CD4-positive, CD25-positive, alpha-beta regulatory T cell (primary cell): ENCODE results near the gene CYBB. TPM values are rescaled to one million over a fixed set of nuclear protein-coding genes. Genes with fewer than 3 reads are reported as not detected.
A peak's percentile ranks its signal among the peaks of the same experiment; 100 is the strongest.

Experiments used
- ATAC-seq, 2 donors: fragments of 150-1000 bp; cut with Tn5 transposase; one replicate each; pipeline ENCODE4 v1.10.0; 2021; ENCODE audit warnings: low read depth in 2 of 2, moderate number of reproducible peaks in 2 of 2, moderate library complexity in 1 of 2
- DNase-seq, 3 donors: peaks; one replicate each; pipeline versions ENCODE4 v3.0.0 to v3.0.0-alpha.2; 2012 to 2022; ENCODE audit warnings: mixed read lengths in 1 of 3
- H3K27ac ChIP-seq: one replicate; pipeline ENCODE4 v1.7.0; 2013; ENCODE audit warnings: mild to moderate bottlenecking, low read length; ENCODE audit not compliant: insufficient read depth, poor library complexity, severe bottlenecking
- H3K27me3 ChIP-seq: one replicate; pipeline ENCODE4 v1.7.0; 2013; ENCODE audit warnings: low read length; ENCODE audit not compliant: control insufficient read depth, insufficient read depth
- H3K36me3 ChIP-seq: one replicate; pipeline ENCODE4 v1.7.0; 2013; ENCODE audit warnings: mild to moderate bottlenecking, low read length, moderate library complexity; ENCODE audit not compliant: control insufficient read depth, insufficient read depth
- H3K4me1 ChIP-seq: 2 replicates; pipeline ENCODE4 v1.7.0; 2013; ENCODE audit warnings: mild to moderate bottlenecking, low read length; ENCODE audit not compliant: insufficient read depth, control insufficient read depth, poor library complexity, severe bottlenecking
- H3K4me3 ChIP-seq: one replicate; pipeline ENCODE4 v1.7.0; 2013; ENCODE audit warnings: low read depth, mild to moderate bottlenecking, low read length, moderate library complexity
- H3K9me3 ChIP-seq, 2 experiments: 1 replicate in 1 of 2; 2 replicates in 1 of 2; pipeline ENCODE4 v1.7.0; 2013; ENCODE audit warnings: low read length in 2 of 2, mild to moderate bottlenecking in 1 of 2, moderate library complexity in 1 of 2; ENCODE audit not compliant: control insufficient read depth in 2 of 2
- H3K27ac Mint-ChIP-seq, 3 donors: one replicate each; pipeline ENCODE4 v1.8.0; 2020 to 2022; ENCODE audit warnings: mild to moderate bottlenecking in 3 of 3, mixed read lengths in 3 of 3, moderate library complexity in 2 of 3
- H3K27me3 Mint-ChIP-seq: one replicate; pipeline ENCODE4 v1.8.0; 2022; ENCODE audit warnings: mild to moderate bottlenecking, mixed read lengths
- H3K36me3 Mint-ChIP-seq: one replicate; pipeline ENCODE4 v1.8.0; 2020; ENCODE audit warnings: mixed read lengths
- H3K4me1 Mint-ChIP-seq, 4 donors: one replicate each; pipeline ENCODE4 v1.8.0; 2020 to 2022; ENCODE audit warnings: mixed read lengths in 4 of 4, mild to moderate bottlenecking in 1 of 4
- H3K4me3 Mint-ChIP-seq, 4 donors: one replicate each; pipeline ENCODE4 v1.8.0; 2020 to 2022; ENCODE audit warnings: mild to moderate bottlenecking in 4 of 4, mixed read lengths in 4 of 4, moderate library complexity in 3 of 4
- H3K9me3 Mint-ChIP-seq, 7 donors: one replicate each; pipeline ENCODE4 v1.8.0; 2020 to 2022; ENCODE audit warnings: mixed read lengths in 7 of 7, mild to moderate bottlenecking in 3 of 7, moderate library complexity in 2 of 7
- polyA plus RNA-seq, 4 donors: library from polyadenylated mRNA; unstranded; fragments of 300-500 nt; fragmentation: Illumina TruSeq; gene quantifications; one replicate each; pipeline ENCODE4 v1.2.3, GENCODE V29; 2021
- total RNA-seq: library from RNA; stranded (reverse); gene quantifications from one replicate; pipeline ENCODE4 v1.2.3, GENCODE V29; 2022

Gene CYBB
- total and polyA plus RNA-seq, 5 donors from 2014 or later, result 0.19 to 1.2 (median 0.43) TPM; not detected in 1

- Mint-ChIP-seq H3K27ac (peak overlapping the region in 1 of 3 donors; percentile 16), H3K27me3 (no peaks in the 10 kb centered on the region), H3K4me3 (peak overlapping the region in 3 of 4 donors; percentile 12 to 53 (median 15)), H3K9me3 (no peaks in the 10 kb centered on the region), H3K36me3 (peaks cover 5% of the 10 kb centered on the region), H3K4me1 (peaks cover 10 to 38% (median 20%) of the 10 kb centered on the region in 4 donors)
- no peak for DNase-seq
- peaks cover 17% of the 10 kb centered on the region for H3K4me1 ChIP-seq
- H3K27ac ChIP-seq, result peak overlapping the region; percentile 51
- no peaks in the 10 kb centered on the region for H3K27me3 ChIP-seq
- peaks cover 4% of the 10 kb centered on the region for H3K36me3 ChIP-seq
- no peaks in the 10 kb centered on the region for H3K9me3 ChIP-seq
- no peak for ATAC-seq
- no peak overlapping the region for H3K4me3 ChIP-seq
Observed at GRCh38 chrX:37844622-37845021, 64.8 kb downstream of the CYBB start.

GRCh38 chrX:37846141-37846540, 66.3 kb downstream of the CYBB start:
- Histone ChIP-seq H3K4me3 (peak overlapping the region; percentile 73), H3K9me3 (no peaks in the 10 kb centered on the region), H3K36me3 (peaks cover 3% of the 10 kb centered on the region), H3K27ac (peak overlapping the region; percentile 88), H3K27me3 (no peaks in the 10 kb centered on the region), H3K4me1 (peaks cover 17% of the 10 kb centered on the region)
- ATAC-seq (peak; percentile 61 to 72), DNase-seq (peak in 2 of 3 donors; percentile 22 to 49)
- Mint-ChIP-seq H3K27me3 (no peaks in the 10 kb centered on the region), H3K4me3 (peak overlapping the region; percentile 84 to 93 (median 90)), H3K36me3 (peaks cover 5% of the 10 kb centered on the region), H3K27ac (peak overlapping the region in 2 of 3 donors; percentile 94 to 98), H3K4me1 (peaks cover 10 to 41% (median 21%) of the 10 kb centered on the region in 4 donors), H3K9me3 (no peaks in the 10 kb centered on the region)

GRCh38 chrX:37846558-37846933, 66.7 kb downstream of the CYBB start:
- H3K4me3 ChIP-seq, result peak overlapping the region; percentile 73
- peaks cover 5% of the 10 kb centered on the region for H3K36me3 Mint-ChIP-seq
- peak overlapping the region in 2 of 3 donors; percentile 94 to 98 for H3K27ac Mint-ChIP-seq
- no peaks in the 10 kb centered on the region for H3K27me3 ChIP-seq
- DNase-seq (peak in 1 of 3 donors; percentile 6), ATAC-seq (peak in 1 of 2 donors; percentile 5)
- H3K27me3 Mint-ChIP-seq, result no peaks in the 10 kb centered on the region
- no peaks in the 10 kb centered on the region for H3K36me3 ChIP-seq
- peak overlapping the region; percentile 88 for H3K27ac ChIP-seq
- H3K4me3 Mint-ChIP-seq, result peak overlapping the region; percentile 84 to 93 (median 90)
- no peaks in the 10 kb centered on the region for H3K9me3 Mint-ChIP-seq
- H3K4me1 ChIP-seq, result peaks cover 17% of the 10 kb centered on the region
- peaks cover 10 to 41% (median 21%) of the 10 kb centered on the region in 4 donors for H3K4me1 Mint-ChIP-seq
- H3K9me3 ChIP-seq, result no peaks in the 10 kb centered on the region

GRCh38 chrX:37846934-37847732, 67.3 kb downstream of the CYBB start, which contains the start of gene DYNLT3:
Gene DYNLT3 (minus strand): TSS chrX:37847571. CDS start chrX:37847510, 61 bp downstream.
- DNase-seq, result peak; percentile 72 to 80 (median 74)
- H3K27me3 Mint-ChIP-seq, result no peaks in the 10 kb centered on the region
- H3K4me3 Mint-ChIP-seq, result peak within 1 kb of the TSS; percentile 88 to 94 (median 92)
- H3K4me3 ChIP-seq, result peak within 1 kb of the TSS; percentile 86
- no peaks in the 10 kb centered on the region for H3K9me3 Mint-ChIP-seq
- peak within 1 kb of the TSS; percentile 93 to 98 (median 96) for H3K27ac Mint-ChIP-seq
- H3K4me1 Mint-ChIP-seq, result peaks cover 10 to 39% (median 20%) of the 10 kb centered on the region in 4 donors
- H3K9me3 ChIP-seq, result no peaks in the 10 kb centered on the region
- peaks cover 17% of the 10 kb centered on the region for H3K4me1 ChIP-seq
- peak within 1 kb of the TSS; percentile 88 for H3K27ac ChIP-seq
- H3K36me3 ChIP-seq, result no peaks in the 10 kb centered on the region
- H3K27me3 ChIP-seq, result no peaks in the 10 kb centered on the region
- ATAC-seq, result peak; percentile 92 to 94
- H3K36me3 Mint-ChIP-seq, result peaks cover 5% of the 10 kb centered on the region

- H3K27ac ChIP-seq, result peak overlapping the region; percentile 88
- Mint-ChIP-seq H3K4me1 (peaks cover 10 to 38% (median 18%) of the 10 kb centered on the region in 4 donors), H3K36me3 (peaks cover 5% of the 10 kb centered on the region), H3K27ac (peak overlapping the region; percentile 93 to 98 (median 96)), H3K27me3 (no peaks in the 10 kb centered on the region), H3K9me3 (no peaks in the 10 kb centered on the region), H3K4me3 (peak overlapping the region; percentile 88 to 94 (median 92))
- ATAC-seq (peak in 1 of 2 donors; percentile 15), DNase-seq (no peak)
- H3K4me3 ChIP-seq, result peak overlapping the region; percentile 86
- H3K27me3 ChIP-seq, result no peaks in the 10 kb centered on the region
- no peaks in the 10 kb centered on the region for H3K9me3 ChIP-seq
- peaks cover 17% of the 10 kb centered on the region for H3K4me1 ChIP-seq
- H3K36me3 ChIP-seq, result no peaks in the 10 kb centered on the region
Observed at GRCh38 chrX:37847733-37848197, 67.9 kb downstream of the CYBB start.

GRCh38 chrX:37854148-37854547, 74.3 kb downstream of the CYBB start:
- Histone ChIP-seq H3K36me3 (no peaks in the 10 kb centered on the region), H3K27ac (no peak overlapping the region), H3K9me3 (no peaks in the 10 kb centered on the region), H3K4me1 (no peaks in the 10 kb centered on the region), H3K4me3 (no peak overlapping the region), H3K27me3 (peaks cover 5% of the 10 kb centered on the region)
- no peak overlapping the region for H3K4me3 Mint-ChIP-seq
- ATAC-seq (no peak), DNase-seq (no peak)
- peaks cover 0 to 4% (median 0%) of the 10 kb centered on the region in 7 donors for H3K9me3 Mint-ChIP-seq
- peaks cover 0 to 5% (median 2%) of the 10 kb centered on the region in 4 donors for H3K4me1 Mint-ChIP-seq
- no peaks in the 10 kb centered on the region for H3K27me3 Mint-ChIP-seq
- no peak overlapping the region for H3K27ac Mint-ChIP-seq
- no peaks in the 10 kb centered on the region for H3K36me3 Mint-ChIP-seq

- ATAC-seq, result no peak
Observed at GRCh38 chrX:37854748-37855147, 74.9 kb downstream of the CYBB start.

More at GRCh38 chrX:37854748-37855147, 74.9 kb downstream of the CYBB start:
- H3K27me3 ChIP-seq, result peaks cover 5% of the 10 kb centered on the region
- H3K27ac Mint-ChIP-seq, result no peak overlapping the region
- no peaks in the 10 kb centered on the region for H3K4me1 ChIP-seq
- H3K27ac ChIP-seq, result no peak overlapping the region
- H3K36me3 Mint-ChIP-seq, result no peaks in the 10 kb centered on the region
- DNase-seq, result no peak
- H3K9me3 Mint-ChIP-seq, result peaks cover 0 to 4% (median 0%) of the 10 kb centered on the region in 7 donors
- peaks cover 0 to 2% (median under 1%) of the 10 kb centered on the region in 4 donors for H3K4me1 Mint-ChIP-seq
- H3K9me3 ChIP-seq, result no peaks in the 10 kb centered on the region
- no peak overlapping the region for H3K4me3 ChIP-seq
- H3K27me3 Mint-ChIP-seq, result no peaks in the 10 kb centered on the region
- no peak overlapping the region for H3K4me3 Mint-ChIP-seq
- H3K36me3 ChIP-seq, result no peaks in the 10 kb centered on the region
